H9 (cell line): Measurements from ENCODE around the gene PRODH2. TPM values are rescaled to one million over a fixed set of nuclear protein-coding genes. Genes with fewer than 3 reads are reported as not detected.

Experiments
- DNase-seq: peaks from one replicate; pipeline ENCODE4 v3.0.0-alpha.2; 2017
- H2AFZ ChIP-seq: one replicate; pipeline ENCODE4 v1.6.1; 2013; ENCODE audit warnings: mild to moderate bottlenecking, low read length, control low read depth, moderate library complexity
- H2AK5ac ChIP-seq: 2 replicates; pipeline ENCODE4 v1.6.1; 2013; ENCODE audit warnings: low read length, control low read depth, mixed read lengths; ENCODE audit not compliant: insufficient read length
- H2BK120ac ChIP-seq: one replicate; pipeline ENCODE4 v1.6.1; 2013; ENCODE audit warnings: low read depth, mild to moderate bottlenecking, low read length, control low read depth, inconsistent platforms; ENCODE audit not compliant: poor library complexity, severe bottlenecking
- H2BK12ac ChIP-seq: 2 replicates; pipeline ENCODE4 v1.6.1; 2013; ENCODE audit warnings: low read length, control low read depth, mixed read lengths, low read depth; ENCODE audit not compliant: insufficient read length
- H2BK15ac ChIP-seq: 2 replicates; pipeline ENCODE4 v1.6.1; 2013; ENCODE audit warnings: low read depth, low read length, control low read depth
- H2BK20ac ChIP-seq: one replicate; pipeline ENCODE4 v1.6.1; 2013; ENCODE audit warnings: low read depth, mild to moderate bottlenecking, low read length, control low read depth, inconsistent platforms; ENCODE audit not compliant: poor library complexity, severe bottlenecking
- H2BK5ac ChIP-seq: 2 replicates; pipeline ENCODE4 v1.6.1; 2013; ENCODE audit warnings: low read length, control low read depth, mixed read lengths; ENCODE audit not compliant: insufficient read length
- H3K14ac ChIP-seq: 2 replicates; pipeline ENCODE4 v1.6.1; 2013; ENCODE audit warnings: low read length, control low read depth; ENCODE audit not compliant: insufficient read depth
- H3K18ac ChIP-seq: 2 replicates; pipeline ENCODE4 v1.6.1; 2013; ENCODE audit warnings: low read depth, mild to moderate bottlenecking, mixed read lengths, low read length, control low read depth; ENCODE audit not compliant: insufficient read length
- H3K23ac ChIP-seq: 2 replicates; pipeline ENCODE4 v1.6.1; 2013; ENCODE audit warnings: low read length, control low read depth, mixed read lengths, low read depth; ENCODE audit not compliant: insufficient read length
- H3K23me2 ChIP-seq: 2 replicates; pipeline ENCODE4 v1.6.1; 2013; ENCODE audit warnings: low read depth, mild to moderate bottlenecking, mixed read lengths, low read length, control low read depth; ENCODE audit not compliant: insufficient read length, poor library complexity, severe bottlenecking
- H3K27ac ChIP-seq: 2 replicates; pipeline ENCODE4 v1.5.1; 2013; ENCODE audit warnings: low read length, control low read depth, mixed read lengths, low read depth; ENCODE audit not compliant: insufficient read length
- H3K27me3 ChIP-seq: 2 replicates; pipeline ENCODE4 v1.6.1; 2013; ENCODE audit warnings: low read length, control low read depth, inconsistent platforms; ENCODE audit not compliant: insufficient read depth
- H3K4ac ChIP-seq: 2 replicates; pipeline ENCODE4 v1.6.1; 2013; ENCODE audit warnings: low read depth, mild to moderate bottlenecking, control low read depth, inconsistent platforms, low read length, moderate library complexity
- H3K4me1 ChIP-seq: 2 replicates; pipeline ENCODE4 v1.6.1; 2013; ENCODE audit warnings: low read length, control low read depth, inconsistent platforms; ENCODE audit not compliant: insufficient read depth
- H3K4me2 ChIP-seq: 2 replicates; pipeline ENCODE4 v1.6.1; 2013; ENCODE audit warnings: low read length, control low read depth, mixed read lengths; ENCODE audit not compliant: insufficient read length, insufficient read depth
- H3K56ac ChIP-seq: 2 replicates; pipeline ENCODE4 v1.6.1; 2013; ENCODE audit warnings: low read depth, mild to moderate bottlenecking, mixed read lengths, low read length, control low read depth; ENCODE audit not compliant: insufficient read length
- H3K79me1 ChIP-seq: 2 replicates; pipeline ENCODE4 v1.6.1; 2013; ENCODE audit warnings: low read depth, mild to moderate bottlenecking, moderate library complexity, low read length, control low read depth, inconsistent platforms; ENCODE audit not compliant: insufficient read depth, poor library complexity, severe bottlenecking
- H3K79me2 ChIP-seq: 2 replicates; pipeline ENCODE4 v1.6.1; 2013; ENCODE audit warnings: low read length, control low read depth, inconsistent platforms; ENCODE audit not compliant: insufficient read depth
- H3K9ac ChIP-seq: 2 replicates; pipeline ENCODE4 v1.6.1; 2013; ENCODE audit warnings: low read length, control low read depth, mixed read lengths; ENCODE audit not compliant: insufficient read length; ENCODE audit errors: extremely low read depth
- H3K9me3 ChIP-seq: one replicate; pipeline ENCODE4 v1.6.1; 2013; ENCODE audit warnings: low read depth, low read length, inconsistent platforms; ENCODE audit not compliant: control insufficient read depth
- H3T11ph ChIP-seq: one replicate; pipeline ENCODE4 v1.6.1; 2013; ENCODE audit warnings: mild to moderate bottlenecking, low read length, control low read depth, inconsistent platforms
- H4K20me1 ChIP-seq: one replicate; pipeline ENCODE4 v1.6.1; 2013; ENCODE audit not compliant: control insufficient read depth, insufficient read length, insufficient read depth
- H4K5ac ChIP-seq: 2 replicates; pipeline ENCODE4 v1.6.1; 2013; ENCODE audit warnings: low read depth, mild to moderate bottlenecking, mixed read lengths, low read length, control low read depth; ENCODE audit not compliant: insufficient read length
- H4K8ac ChIP-seq: replicated peaks from 2 replicates; pipeline ENCODE4 v1.6.1; 2013; ENCODE audit warnings: low read length, control low read depth, mixed read lengths, low read depth; ENCODE audit not compliant: insufficient read length
- H4K91ac ChIP-seq: 2 replicates; pipeline ENCODE4 v1.6.1; 2013; ENCODE audit warnings: low read depth, mild to moderate bottlenecking, moderate library complexity, mixed read lengths, low read length, control low read depth; ENCODE audit not compliant: insufficient read length
- H3K27ac Mint-ChIP-seq, 3 experiments: 2 replicates in 2 of 3; 3 replicates in 1 of 3; pipeline ENCODE4 v1.8.0; 2020 to 2021; ENCODE audit warnings: mixed read lengths in 3 of 3, mild to moderate bottlenecking in 1 of 3, moderate library complexity in 1 of 3
- H3K27me3 Mint-ChIP-seq: 2 replicates; pipeline ENCODE4 v1.8.0; 2021; ENCODE audit warnings: low read depth, mild to moderate bottlenecking, moderate library complexity, mixed read lengths
- H3K36me3 Mint-ChIP-seq, 3 experiments: 2 replicates in 2 of 3; 3 replicates in 1 of 3; pipeline ENCODE4 v1.8.0; 2020 to 2021; ENCODE audit warnings: low read depth in 3 of 3, mixed read lengths in 3 of 3; ENCODE audit not compliant: insufficient read depth in 1 of 3
- H3K4me1 Mint-ChIP-seq, 2 experiments: 2 replicates each; pipeline ENCODE4 v1.8.0; 2020; ENCODE audit warnings: mixed read lengths in 2 of 2
- H3K4me3 Mint-ChIP-seq, 2 experiments: 2 replicates in 1 of 2; 3 replicates in 1 of 2; pipeline ENCODE4 v1.8.0; 2020 to 2021; ENCODE audit warnings: mild to moderate bottlenecking in 2 of 2, mixed read lengths in 2 of 2, moderate library complexity in 1 of 2
- H3K9me3 Mint-ChIP-seq, 2 experiments: 2 replicates in 1 of 2; 3 replicates in 1 of 2; pipeline ENCODE4 v1.8.0; 2020; ENCODE audit warnings: mild to moderate bottlenecking in 2 of 2, mixed read lengths in 2 of 2, moderate library complexity in 1 of 2
- CTCF ChIP-seq: fragments of 200-600 bp; sonication (generic); conservative IDR thresholded peaks from 3 replicates; pipeline ENCODE4 v1.8.0; 2021; ENCODE audit warnings: antibody characterized with exemption, mild to moderate bottlenecking
- WGBS: extraction: QIAGEN DNeasy Blood & Tissue Kit; methylation state at CpG from one replicate; pipeline ENCODE4 v1.1.7; 2013; ENCODE audit warnings: missing lambda C conversion rate, low lambda C conversion rate, mixed read lengths; ENCODE audit not compliant: insufficient read length; ENCODE audit errors: extremely low coverage; 5-methylcytosine and 5-hydroxymethylcytosine counted together
- total RNA-seq: library from RNA; stranded (reverse); gene quantifications from 2 replicates; pipeline ENCODE4 v1.2.1, GENCODE V29; 2021

Gene PRODH2
- total RNA-seq, 1 experiment from 2014 or later: not detected

GRCh38 chr19:35805526-35806102 lies 7.0 kb downstream of the PRODH2 start:
- no peak overlapping the region for H2AK5ac ChIP-seq
- no peak overlapping the region for H2BK12ac ChIP-seq
- H3K9ac ChIP-seq: no peak overlapping the region
- H2BK20ac ChIP-seq: no peak overlapping the region
- H3K18ac ChIP-seq: no peak overlapping the region
- no peak overlapping the region for H3K14ac ChIP-seq
- no peak overlapping the region for H3K4me2 ChIP-seq
- no peaks in the 10 kb centered on the region for H3K27me3 ChIP-seq
- DNase-seq: no peak
- no peak overlapping the region for H2AFZ ChIP-seq
- Mint-ChIP-seq H3K27me3 (peaks cover 26% of the 10 kb centered on the region), H3K4me1 (peaks cover 6 to 8% of the 10 kb centered on the region in 2 experiments), H3K36me3 (no peaks in the 10 kb centered on the region), H3K27ac (peak overlapping the region in 1 of 3 experiments; percentile 62; a peak in 1 of 7 replicates), H3K9me3 (no peaks in the 10 kb centered on the region; a peak in 2 of 5 replicates), H3K4me3 (no peak overlapping the region)
- H2BK15ac ChIP-seq: no peak overlapping the region
- no peak overlapping the region for H3K4ac ChIP-seq
- H3K79me1 ChIP-seq: no peaks in the 10 kb centered on the region
- no peak overlapping the region for H3K56ac ChIP-seq
- H3K23ac ChIP-seq: no peak overlapping the region
- H2BK120ac ChIP-seq: no peak overlapping the region
- H3K9me3 ChIP-seq: no peaks in the 10 kb centered on the region
- H3T11ph ChIP-seq: no peak overlapping the region
- H3K79me2 ChIP-seq: no peaks in the 10 kb centered on the region
- no peaks in the 10 kb centered on the region for H4K20me1 ChIP-seq
- H3K4me1 ChIP-seq: no peaks in the 10 kb centered on the region; the same call in 1 of the 2 replicates
- H3K27ac ChIP-seq: no peak overlapping the region
- no peak for TF ChIP-seq CTCF
- no peak overlapping the region for H2BK5ac ChIP-seq
- H4K8ac ChIP-seq: no peak overlapping the region
- H4K91ac ChIP-seq: no peak overlapping the region
- WGBS: no CpG with 5 or more reads among the region's 5 CpGs
- no peak overlapping the region for H4K5ac ChIP-seq
- H3K23me2 ChIP-seq: no peaks in the 10 kb centered on the region
